K562 (cell line): ENCODE results near the gene MAGI2.

Source experiments
- ATF1 ChIP-seq, 2 experiments: fragments of 450-650 bp in 1 of 2; IDR thresholded peaks; 2 replicates each; pipeline ENCODE4 v1.6.1; 2016; ENCODE audit warnings: missing compliant biosample characterization in 1 of 2, missing genetic modification characterization in 1 of 2
- MTA3 ChIP-seq: fragments of 450-650 bp; formaldehyde crosslinking; IDR thresholded peaks from 2 replicates; pipeline ENCODE4 v1.6.1; 2017; ENCODE audit warnings: mild to moderate bottlenecking, borderline replicate concordance
- SRSF9 ChIP-seq: fragments of 200-400 bp; formaldehyde crosslinking; IDR thresholded peaks from 2 replicates; pipeline ENCODE4 v1.6.1; 2017; ENCODE audit warnings: low read depth, low read length, borderline replicate concordance
- ZNF133 ChIP-seq: fragments of 250-450 bp; sonication (Bioruptor Pico); IDR thresholded peaks from 2 replicates; pipeline ENCODE4 v1.4.0; 2020; ENCODE audit warnings: mild to moderate bottlenecking

GRCh38 chr7:79459381-79459780, 5.9 kb upstream of the MAGI2 start:
- TF ChIP-seq MTA3, result no peak
- TF ChIP-seq ZNF133 (CRISPR knock-in tag), result no peak
- TF ChIP-seq ATF1 (CRISPR knock-in tag; IDR thresholded peaks at IDR 0.05), result no peak
- TF ChIP-seq ATF1 (tag; IDR thresholded peaks at IDR 0.05), result no peak
- no peak for TF ChIP-seq SRSF9
